Ishikawa (cell line): ENCODE results near the gene EYA4.

Experiments used
- CEBPB ChIP-seq: IDR thresholded peaks from 2 replicates; pipeline ENCODE4 v1.6.1; 2012
- CREB1 ChIP-seq: IDR thresholded peaks from 2 replicates; pipeline ENCODE4 v1.6.1; 2012; ENCODE audit warnings: low read depth
- EP300 ChIP-seq: IDR thresholded peaks from 2 replicates; pipeline ENCODE4 v1.6.1; 2012; ENCODE audit warnings: borderline replicate concordance
- MAX ChIP-seq: IDR thresholded peaks from 2 replicates; pipeline ENCODE4 v1.6.1; 2012
- NFIC ChIP-seq: IDR thresholded peaks from 2 replicates; pipeline ENCODE4 v1.6.1; 2012
- RAD21 ChIP-seq: IDR thresholded peaks from 2 replicates; pipeline ENCODE4 v1.6.1; 2012; ENCODE audit warnings: low read depth
- REST ChIP-seq: IDR thresholded peaks from 2 replicates; pipeline ENCODE4 v1.6.1; 2012; ENCODE audit warnings: low read depth, mild to moderate bottlenecking
- TAF1 ChIP-seq: IDR thresholded peaks from 2 replicates; pipeline ENCODE4 v1.6.1; 2012; ENCODE audit warnings: low read depth, mild to moderate bottlenecking
- TCF12 ChIP-seq: IDR thresholded peaks from 2 replicates; pipeline ENCODE4 v1.6.1; 2012; ENCODE audit warnings: low read depth
- TEAD4 ChIP-seq: IDR thresholded peaks from 2 replicates; pipeline ENCODE4 v1.6.1; 2012
- USF1 ChIP-seq: IDR thresholded peaks from 2 replicates; pipeline ENCODE4 v1.6.1; 2012
- YY1 ChIP-seq: IDR thresholded peaks from 2 replicates; pipeline ENCODE4 v1.6.1; 2012; ENCODE audit warnings: low read depth

- no peak for TF ChIP-seq REST
- no peak for TF ChIP-seq MAX
- no peak for TF ChIP-seq YY1
- TF ChIP-seq NFIC: no peak
- TF ChIP-seq RAD21: no peak
- TF ChIP-seq CREB1: no peak
- TF ChIP-seq CEBPB: no peak
- no peak for TF ChIP-seq USF1
- no peak for TF ChIP-seq TEAD4
- TF ChIP-seq TAF1: no peak
- TF ChIP-seq EP300: no peak
- TF ChIP-seq TCF12: no peak
Measured at GRCh38 chr6:133555685-133556084, 314.5 kb downstream of the EYA4 start.
